ENCODE data around the gene NEIL3. TPM values are rescaled to one million over a fixed set of nuclear protein-coding genes. Genes with fewer than 3 reads are reported as not detected.

Gene NEIL3
- total and polyA plus RNA-seq, 10 of the 15 experiments (the other 5 are each of a cell fraction or from before 2014, with no cell fraction given): 3.0 to 13.8 (median 8.9) TPM

DNA sequence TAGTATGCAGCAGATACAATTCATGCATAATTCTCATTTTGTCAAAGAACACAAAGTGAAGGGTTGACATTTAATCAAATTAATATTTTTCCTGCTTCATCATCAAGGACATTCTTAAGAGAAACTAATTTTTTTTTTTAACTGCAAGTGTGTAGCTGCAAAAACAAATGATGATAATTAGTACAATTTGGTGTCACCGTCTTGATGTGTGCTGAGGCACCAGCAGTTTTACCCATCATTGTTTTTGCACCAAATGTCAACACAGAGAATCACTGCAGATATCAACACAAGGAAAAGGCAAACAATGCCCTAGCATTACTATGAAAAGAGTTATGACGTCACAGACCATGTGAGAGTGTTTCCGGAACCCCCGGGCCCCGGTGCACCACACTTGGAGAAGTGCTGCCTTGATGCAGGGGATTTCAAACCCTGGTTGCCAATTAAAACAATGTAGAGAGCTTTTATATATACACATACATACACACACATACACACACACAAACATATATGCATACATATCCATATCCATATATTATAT is 76.7 kb downstream of the NEIL3 start (continued):
- TF ChIP-seq SMAD5 (IDR thresholded peaks at IDR 0.05; ENCODE audit: low read depth) (no peak), CEBPZ (IDR thresholded peaks at IDR 0.05; ENCODE audit: low read depth, low read length) (no peak), ZZZ3 (IDR thresholded peaks at IDR 0.05; ENCODE audit: control insufficient read depth, insufficient read length, low read depth) (no peak), CHD4 (IDR thresholded peaks at IDR 0.05) (no peak), MAX (IDR thresholded peaks at IDR 0.05; ENCODE audit: low read depth, low read length) (no peak), TCF12 (IDR thresholded peaks at IDR 0.05; ENCODE audit: low read depth, low read length) (no peak), NFYA (IDR thresholded peaks at IDR 0.05; ENCODE audit: borderline replicate concordance, low read depth, low read length) (no peak), HSF1 (IDR thresholded peaks at IDR 0.05; ENCODE audit: low read depth, low read length) (no peak)
